Thoracic aorta endothelial cell (primary cell): Measurements from ENCODE around the gene ZDHHC14. TPM values are rescaled to one million over a fixed set of nuclear protein-coding genes. Genes with fewer than 3 reads are reported as not detected.

Source experiments
- small RNA-seq: library from RNA; depleted of rRNA; stranded (forward); fragments of <200 nt; gene quantifications from one replicate; pipeline ENCODE3, GENCODE V24; 2012
- total RNA-seq: library from RNA; depleted of rRNA; stranded (reverse); fragments of >200 nt; gene quantifications from 2 replicates; pipeline ENCODE4 v1.2.3, GENCODE V29; 2012

Gene ZDHHC14
- 11.4 and 11.7 TPM in 2 replicates for total RNA-seq

DNA sequence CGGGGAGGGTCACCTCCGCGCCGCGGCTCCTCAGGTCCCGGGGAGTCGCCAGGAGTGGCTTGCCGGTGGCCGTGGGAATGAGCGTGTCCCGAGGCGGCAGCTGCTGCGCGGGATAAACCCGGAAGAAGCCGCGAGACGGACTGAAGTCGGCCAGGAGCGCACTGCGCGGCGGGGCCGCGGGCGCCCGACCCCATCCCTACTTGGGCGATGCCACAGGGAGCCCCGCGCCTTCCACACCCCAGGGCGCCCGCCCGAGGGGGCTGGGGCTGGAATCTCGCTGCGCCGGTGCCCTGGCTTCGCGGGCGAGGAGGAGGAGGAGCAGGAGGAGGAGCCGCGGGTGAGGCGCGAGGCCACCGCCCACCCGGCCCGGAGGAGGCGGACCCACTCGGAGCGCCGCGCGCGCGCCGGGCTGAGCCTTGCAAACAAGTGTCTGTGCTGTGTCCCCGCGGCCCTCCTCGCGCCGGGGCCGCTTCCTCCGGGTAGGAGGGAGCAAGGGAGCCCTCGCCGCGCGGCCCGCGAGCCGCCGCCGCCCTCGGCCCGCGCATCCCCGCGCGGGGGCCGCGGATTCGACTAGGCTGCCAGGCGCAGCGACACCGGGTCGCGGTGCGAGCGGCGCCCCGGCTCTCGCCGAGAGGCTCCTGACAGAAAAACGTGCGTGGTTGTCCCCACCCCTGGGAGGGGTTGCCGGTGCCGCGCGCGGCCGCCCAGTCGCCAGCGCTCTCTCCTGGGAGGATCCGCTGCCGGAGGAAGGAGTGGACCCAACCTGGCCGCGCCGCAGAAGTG is at the start of gene ZDHHC14:
ZDHHC14 (plus strand) TSS at position 412 of the 783 bp plus-strand sequence.

Small RNAs within 50 kb of the gene (small RNA-seq; reads per million reads assigned to genes)
- gene MIR3692 = not detected

Other genes starting within 250 kb of the ZDHHC14 start
- gene TMEM242, start 57.7 kb upstream of the ZDHHC14 start, total RNA-seq = 7.8 and 8.5 TPM in 2 replicates